Caco-2 (cell line): ENCODE data around the gene FREM3. TPM values are rescaled to one million over a fixed set of nuclear protein-coding genes. Genes with fewer than 3 reads are reported as not detected.

Experiments
- Bru-seq: library from RNA; stranded (reverse); fragments of 400-500 nt; gene quantifications from one replicate; lab custom pipeline; 2021; lab: Mats Ljungman, UMichigan
- BruChase-seq, 2 experiments: library from RNA; stranded (reverse); fragments of 400-500 nt; gene quantifications; one replicate each; lab custom pipeline; 2021; lab: Mats Ljungman, UMichigan
- BruUV-seq: library from RNA; stranded (reverse); fragments of 400-500 nt; replicated peaks from 2 replicates; lab custom pipeline; 2021; lab: Mats Ljungman, UMichigan
- CTCF ChIA-PET: fragments of 300-600 bp; sonication (Branson Sonifier 250); formaldehyde crosslinking; loops from one replicate; lab custom pipeline; 2022; ENCODE audit warnings: antibody characterized with exemption; lab: Charles Lee
- POLR2A ChIA-PET: fragments of 300-600 bp; sonication (Branson Sonifier 250); formaldehyde crosslinking; loops from one replicate; lab custom pipeline; 2022; ENCODE audit warnings: antibody characterized with exemption; lab: Charles Lee
- DNase-seq, 2 experiments: peaks; one replicate each; pipeline versions ENCODE4 v3.0.0 to v3.0.0-alpha.2; 2020 to 2022
- H3K27me3 ChIP-seq: replicated peaks from 2 replicates; pipeline ENCODE4 v1.6.0; 2011; ENCODE audit warnings: low read length; ENCODE audit not compliant: control insufficient read depth, insufficient read depth
- H3K36me3 ChIP-seq: 2 replicates; pipeline ENCODE4 v1.5.1; 2011; ENCODE audit warnings: low read length; ENCODE audit not compliant: control insufficient read depth, insufficient read depth
- H3K4me1 ChIP-seq: fragments of 250-450 bp; sonication (Bioruptor Pico); 2 replicates; pipeline ENCODE4 v1.5.1; 2020; ENCODE audit warnings: mild to moderate bottlenecking
- H3K4me3 ChIP-seq: 2 replicates; pipeline ENCODE4 v1.5.1; 2011; ENCODE audit warnings: low read depth, mild to moderate bottlenecking, control low read depth, low read length
- H3K9me3 ChIP-seq: fragments of 250-450 bp; sonication (Bioruptor Pico); 2 replicates; pipeline ENCODE4 v1.5.1; 2020; ENCODE audit warnings: mild to moderate bottlenecking, moderate library complexity
- H3K27ac Mint-ChIP-seq: one replicate; pipeline ENCODE4 v1.8.0; 2022; ENCODE audit warnings: mixed read lengths; ENCODE audit not compliant: unreplicated experiment
- H3K27me3 Mint-ChIP-seq: one replicate; pipeline ENCODE4 v1.8.0; 2022; ENCODE audit warnings: mixed read lengths; ENCODE audit not compliant: insufficient read depth, unreplicated experiment
- H3K36me3 Mint-ChIP-seq: one replicate; pipeline ENCODE4 v1.8.0; 2022; ENCODE audit warnings: mild to moderate bottlenecking, mixed read lengths; ENCODE audit not compliant: insufficient read depth, unreplicated experiment
- H3K4me1 Mint-ChIP-seq: one replicate; pipeline ENCODE4 v1.8.0; 2022; ENCODE audit warnings: low read depth, mixed read lengths; ENCODE audit not compliant: unreplicated experiment
- H3K4me3 Mint-ChIP-seq: one replicate; pipeline ENCODE4 v1.8.0; 2022; ENCODE audit warnings: mild to moderate bottlenecking, moderate library complexity, mixed read lengths; ENCODE audit not compliant: unreplicated experiment
- H3K9me3 Mint-ChIP-seq: one replicate; pipeline ENCODE4 v1.8.0; 2022; ENCODE audit warnings: mixed read lengths; ENCODE audit not compliant: unreplicated experiment
- intact Hi-C: fragments of 100-400 bp; cut with micrococcal nuclease; formaldehyde crosslinking; loops from one replicate; pipeline ENCODE4 v1.10.0; 2022; ENCODE audit not compliant: unreplicated experiment
- long read RNA-seq: library from polyadenylated mRNA; stranded (forward); transcript quantifications from one replicate; pipeline ENCODE4 v2.0.0, GENCODE V29; 2022
- total RNA-seq: library from RNA; stranded (reverse); gene quantifications from 2 replicates; pipeline ENCODE4 v1.2.3, GENCODE V29; 2022
- TF ChIP-seq, protein P1 (sequence below), 2 experiments: fragments of 200-600 bp in 1 of 2; IDR thresholded peaks; 1 replicate in 1 of 2; 2 replicates in 1 of 2; pipeline versions ENCODE4 v1.5.1 to v1.8.0; 2011 to 2022; ENCODE audit warnings: antibody characterized with exemption in 1 of 2, control low read depth in 1 of 2, inconsistent platforms in 1 of 2, low read depth in 1 of 2, low read length in 1 of 2, mild to moderate bottlenecking in 1 of 2, moderate library complexity in 1 of 2; ENCODE audit not compliant: insufficient read depth in 1 of 2, severe bottlenecking in 1 of 2, unreplicated experiment in 1 of 2

FREM3 gene
- total RNA-seq (not detected in 2 replicates), Bru-seq, nascent RNA (percentile 1 among the genes with signal in this experiment), BruChase-seq, experiment 1, labeled RNA remaining after a 2-hour chase (percentile 2 among the genes with signal in this experiment), BruChase-seq, experiment 2, labeled RNA remaining after a 6-hour chase (not detected)
- long read RNA-seq, partial matches to known transcripts: 0 of 3 reads
- long read RNA-seq, other reads (novel, unspliced or antisense): 3 of 3 reads

- no peaks in the 10 kb centered on the region for H3K9me3 ChIP-seq
- Mint-ChIP-seq H3K27me3 (peaks cover 6% of the 10 kb centered on the region), H3K9me3 (no peaks in the 10 kb centered on the region), H3K4me3 (peak within 1 kb of the TSS; percentile 60), H3K36me3 (no peaks in the 10 kb centered on the region), H3K27ac (no peak within 1 kb of the TSS), H3K4me1 (no peaks in the 10 kb centered on the region)
- no peak within 1 kb of the TSS for H3K4me3 ChIP-seq
- CTCF ChIA-PET: no interaction called here
- no peaks in the 10 kb centered on the region for H3K4me1 ChIP-seq
- DNase-seq: no peak
- TF ChIP-seq, protein P1, sequence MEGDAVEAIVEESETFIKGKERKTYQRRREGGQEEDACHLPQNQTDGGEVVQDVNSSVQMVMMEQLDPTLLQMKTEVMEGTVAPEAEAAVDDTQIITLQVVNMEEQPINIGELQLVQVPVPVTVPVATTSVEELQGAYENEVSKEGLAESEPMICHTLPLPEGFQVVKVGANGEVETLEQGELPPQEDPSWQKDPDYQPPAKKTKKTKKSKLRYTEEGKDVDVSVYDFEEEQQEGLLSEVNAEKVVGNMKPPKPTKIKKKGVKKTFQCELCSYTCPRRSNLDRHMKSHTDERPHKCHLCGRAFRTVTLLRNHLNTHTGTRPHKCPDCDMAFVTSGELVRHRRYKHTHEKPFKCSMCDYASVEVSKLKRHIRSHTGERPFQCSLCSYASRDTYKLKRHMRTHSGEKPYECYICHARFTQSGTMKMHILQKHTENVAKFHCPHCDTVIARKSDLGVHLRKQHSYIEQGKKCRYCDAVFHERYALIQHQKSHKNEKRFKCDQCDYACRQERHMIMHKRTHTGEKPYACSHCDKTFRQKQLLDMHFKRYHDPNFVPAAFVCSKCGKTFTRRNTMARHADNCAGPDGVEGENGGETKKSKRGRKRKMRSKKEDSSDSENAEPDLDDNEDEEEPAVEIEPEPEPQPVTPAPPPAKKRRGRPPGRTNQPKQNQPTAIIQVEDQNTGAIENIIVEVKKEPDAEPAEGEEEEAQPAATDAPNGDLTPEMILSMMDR (IDR thresholded peaks at IDR 0.05; ENCODE audit: insufficient read depth in 1 of 2, low read depth in 1 of 2, low read length in 1 of 2, severe bottlenecking in 1 of 2, unreplicated experiment in 1 of 2): no peak
- intact Hi-C loops: loop anchor here (5.0 kb wide), 1 partner anchor 143 kb away; no protein-coding TSS in a partner anchor
- H3K27me3 ChIP-seq: no peaks in the 10 kb centered on the region
- H3K36me3 ChIP-seq: no peaks in the 10 kb centered on the region
- no TSS peak for BruUV-seq
- POLR2A ChIA-PET: no interaction called here
Observed at GRCh38 chr4:143700416-143701352, at the start of gene FREM3. Gene FREM3, minus strand, starts transcription at chr4:143700675. Its CDS starts 0 bp downstream, at chr4:143700675.

DNA sequence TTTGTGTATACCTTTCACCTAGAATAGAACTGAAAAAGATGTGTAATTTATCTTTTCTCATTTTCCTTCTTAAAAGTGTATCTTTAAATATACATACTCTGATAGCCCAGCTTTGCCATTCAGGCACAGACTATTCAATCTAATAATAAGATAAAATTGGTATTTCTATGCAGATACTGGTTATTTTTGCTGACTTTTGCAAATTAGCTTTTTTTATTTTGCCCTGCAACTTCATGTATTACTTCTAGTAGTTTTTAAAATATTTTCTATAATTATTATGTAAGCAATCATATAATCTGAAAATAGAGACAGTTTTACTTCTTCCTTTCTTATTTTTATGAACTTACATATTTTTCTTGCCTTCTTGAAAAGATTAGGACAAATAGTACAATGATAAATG lies 45.4 kb upstream of the FREM3 start:
- no peaks in the 10 kb centered on the region for H3K9me3 ChIP-seq
- DNase-seq: no peak
- no peaks in the 10 kb centered on the region for H3K36me3 ChIP-seq
- Mint-ChIP-seq H3K4me1 (no peaks in the 10 kb centered on the region), H3K27me3 (no peaks in the 10 kb centered on the region), H3K27ac (no peak overlapping the region), H3K9me3 (no peaks in the 10 kb centered on the region), H3K4me3 (no peak overlapping the region), H3K36me3 (no peaks in the 10 kb centered on the region)
- TF ChIP-seq, protein P1 (IDR thresholded peaks at IDR 0.05; ENCODE audit: insufficient read depth in 1 of 2, low read depth in 1 of 2, low read length in 1 of 2, severe bottlenecking in 1 of 2, unreplicated experiment in 1 of 2): no peak
- H3K4me1 ChIP-seq: no peaks in the 10 kb centered on the region
- BruUV-seq: no TSS peak
- no peak overlapping the region for H3K4me3 ChIP-seq
- POLR2A ChIA-PET: no interaction called here
- no peaks in the 10 kb centered on the region for H3K27me3 ChIP-seq
- CTCF ChIA-PET: no interaction called here
- intact Hi-C loops: no loop called here

GRCh38 chr4:143743591-143743990 lies 43.1 kb upstream of the FREM3 start:
- Histone ChIP-seq H3K36me3 (no peaks in the 10 kb centered on the region), H3K4me1 (no peaks in the 10 kb centered on the region), H3K9me3 (no peaks in the 10 kb centered on the region), H3K27me3 (no peaks in the 10 kb centered on the region), H3K4me3 (no peak overlapping the region)
- Mint-ChIP-seq H3K27me3 (no peaks in the 10 kb centered on the region), H3K36me3 (no peaks in the 10 kb centered on the region), H3K4me1 (no peaks in the 10 kb centered on the region), H3K9me3 (no peaks in the 10 kb centered on the region), H3K4me3 (no peak overlapping the region), H3K27ac (no peak overlapping the region)
- ChIA-PET CTCF (no interaction called here), POLR2A (no interaction called here)
- BruUV-seq: no TSS peak
- intact Hi-C loops: no loop called here
- no peak for DNase-seq
- TF ChIP-seq, protein P1 (IDR thresholded peaks at IDR 0.05; ENCODE audit: insufficient read depth in 1 of 2, low read depth in 1 of 2, low read length in 1 of 2, severe bottlenecking in 1 of 2, unreplicated experiment in 1 of 2): no peak
